SW 1271 (cell line): ENCODE results near the gene SAP130.

Source experiments
- DNase-seq, 2 experiments: peaks; one replicate each; lab custom pipeline; 2025; lab: John Stamatoyannopoulos, UW

SAP130 gene

DNA sequence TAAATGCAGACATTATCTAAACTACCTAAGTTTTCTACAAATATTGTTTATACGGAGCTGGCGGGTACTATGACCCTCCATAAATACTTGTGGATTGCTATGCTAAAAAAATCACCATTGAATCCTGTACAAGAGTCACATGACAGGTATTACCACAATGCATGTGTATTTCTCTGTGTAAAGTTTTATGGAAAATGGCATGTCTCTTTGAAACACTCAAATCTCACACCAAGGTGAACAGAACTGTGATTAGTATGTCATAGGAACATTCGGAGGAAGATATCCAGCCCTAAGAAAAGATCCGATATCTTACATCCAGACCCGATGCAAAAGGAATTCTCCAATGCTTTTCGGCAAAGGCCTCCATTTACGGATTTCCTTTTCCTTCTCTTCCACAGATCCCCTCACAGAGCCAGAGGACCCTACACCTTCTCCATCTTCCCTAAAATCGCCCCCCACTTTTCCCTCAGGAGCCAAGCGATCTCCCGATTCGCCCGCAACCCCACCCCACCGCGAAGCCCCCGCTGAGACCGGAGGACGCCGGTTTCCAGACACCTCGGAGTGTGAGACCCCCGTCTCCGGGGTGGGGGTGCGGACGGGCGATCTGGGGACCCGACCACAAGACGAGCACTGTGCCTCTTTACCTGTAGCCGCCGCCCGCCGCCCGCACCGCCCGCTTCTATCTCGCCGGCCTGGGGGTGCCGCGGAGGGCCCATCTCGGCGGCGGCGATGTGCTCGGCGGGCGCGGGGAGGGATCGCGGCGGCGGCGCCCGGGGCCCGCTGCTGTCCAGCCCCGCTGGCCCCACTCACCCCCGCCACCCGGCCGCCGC, 1.2 kb downstream of the SAP130 start:
- no peak for DNase-seq

DNA sequence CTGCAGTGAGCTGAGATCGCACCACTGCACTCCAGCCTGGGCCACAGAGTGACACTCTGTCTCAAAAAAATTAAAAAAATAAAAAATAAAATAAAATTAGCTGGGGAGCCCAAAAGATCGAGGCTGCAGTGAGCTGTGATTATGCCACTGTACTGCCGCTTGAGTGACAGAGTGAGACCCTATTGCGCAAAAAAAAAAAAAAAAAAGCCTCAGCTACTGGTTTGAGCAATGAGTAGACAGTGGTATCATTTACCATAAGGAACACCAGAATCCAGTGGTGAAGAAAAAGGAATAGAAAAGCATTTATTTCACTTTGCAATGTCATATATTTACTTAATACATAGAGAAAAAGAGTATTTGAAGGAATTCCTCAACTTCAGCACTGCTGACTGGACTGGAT, 3.0 kb downstream of the SAP130 start:
- DNase-seq, result no peak

DNA sequence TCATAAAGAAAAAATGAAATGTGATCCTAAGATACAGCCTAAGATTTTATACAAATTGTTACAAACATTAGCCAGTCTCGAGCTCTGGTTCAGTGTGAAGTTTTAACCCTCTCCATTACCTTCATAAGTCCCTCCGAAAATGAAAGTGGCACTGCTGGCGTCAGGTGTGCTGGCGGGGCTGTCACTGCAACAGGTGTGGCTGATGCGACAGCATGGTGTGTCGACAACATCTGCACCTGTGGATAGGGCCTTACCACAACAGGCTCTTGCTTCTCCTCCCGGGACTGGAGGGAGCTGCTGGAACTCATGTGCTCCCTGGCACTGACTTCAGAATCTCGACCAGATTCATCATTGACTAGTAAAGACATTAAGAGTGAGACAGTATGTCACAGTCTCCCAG, 10.3 kb downstream of the SAP130 start:
- no peak for DNase-seq

DNA sequence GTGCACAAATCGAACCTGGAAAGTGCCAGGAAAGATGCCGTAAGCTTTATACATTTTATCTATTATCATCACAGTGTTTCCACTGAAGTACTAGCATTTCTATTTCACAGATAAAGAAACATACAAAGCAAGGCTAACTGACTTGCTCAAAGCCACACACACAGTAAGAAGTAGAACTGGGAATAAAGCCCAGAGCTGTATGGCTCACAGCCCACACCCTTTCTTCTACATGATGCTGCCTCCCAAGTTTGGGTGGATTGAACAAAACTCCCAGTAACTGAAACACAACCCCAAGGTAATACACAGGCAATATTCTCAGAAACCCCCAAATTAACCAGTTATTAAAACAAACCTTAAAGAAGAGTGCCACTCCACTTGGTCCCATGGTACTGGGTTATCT, 11.2 kb downstream of the SAP130 start:
- DNase-seq, result no peak

DNA sequence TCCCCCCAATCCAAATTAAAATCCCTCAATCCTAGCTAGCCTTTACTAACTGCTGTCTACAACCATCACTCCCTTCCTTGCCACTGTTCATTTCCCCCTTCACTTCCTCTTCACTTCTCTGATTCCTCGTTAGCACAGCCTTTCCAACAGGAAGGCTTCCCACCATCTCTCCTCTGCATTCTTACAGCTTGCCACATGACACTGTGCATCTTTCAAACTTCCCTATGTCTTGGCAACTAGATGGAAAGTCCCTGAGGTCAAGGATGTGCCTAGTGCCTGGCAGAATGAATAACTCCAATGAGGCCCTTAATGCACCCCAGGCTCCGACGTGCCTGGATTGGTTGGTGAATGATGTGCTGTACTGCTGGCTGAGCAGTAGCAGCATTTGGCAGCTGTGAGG, 15.2 kb downstream of the SAP130 start:
- no peak for DNase-seq

DNA sequence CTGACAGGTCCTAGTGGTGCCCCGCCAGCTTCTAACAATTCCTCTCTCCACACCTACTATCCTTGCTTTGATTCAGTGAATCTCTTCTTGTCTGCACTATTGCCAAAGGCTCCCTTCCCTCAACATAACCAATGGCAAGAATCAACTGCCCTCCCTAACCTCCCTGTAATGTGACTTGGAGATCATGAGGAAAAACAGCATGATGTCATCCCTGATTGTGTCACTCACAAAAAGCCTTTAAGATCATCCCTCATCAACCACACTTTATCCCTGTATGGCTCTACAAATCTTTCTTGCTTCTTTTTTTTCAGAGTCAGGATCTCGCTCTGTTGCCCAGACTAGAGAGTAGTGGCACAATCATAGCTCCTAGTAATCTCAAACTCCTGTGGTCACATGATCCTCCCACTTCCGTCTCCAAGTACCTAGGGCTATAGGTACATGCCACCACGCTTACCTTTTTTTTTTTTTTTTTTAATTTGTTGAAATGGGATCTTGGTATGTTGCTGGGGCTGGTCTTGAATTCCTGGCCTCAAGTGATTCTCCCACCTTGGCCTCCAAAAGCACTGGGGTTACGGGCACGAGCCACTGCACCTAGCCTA, 19.7 kb downstream of the SAP130 start:
- no peak for DNase-seq

DNA sequence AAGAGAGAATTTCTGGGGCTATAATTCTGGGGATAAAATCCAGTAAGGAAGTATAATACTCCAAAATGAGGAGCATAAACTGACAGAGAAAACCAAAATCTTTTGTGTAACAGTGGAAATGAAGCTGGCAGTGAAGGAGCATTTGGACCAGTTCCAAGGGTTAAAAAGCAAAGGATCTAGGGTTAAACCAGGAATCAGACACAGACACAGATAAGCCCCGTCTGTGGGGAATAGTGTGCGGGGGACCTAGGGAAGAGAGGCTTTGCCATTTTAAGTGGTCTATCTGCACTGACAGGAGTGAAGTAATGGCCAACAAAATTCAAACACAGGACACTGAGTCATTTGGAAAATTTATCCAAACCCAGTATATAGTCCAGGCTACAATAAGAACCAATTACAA, 23.4 kb downstream of the SAP130 start:
- no peak for DNase-seq

DNA sequence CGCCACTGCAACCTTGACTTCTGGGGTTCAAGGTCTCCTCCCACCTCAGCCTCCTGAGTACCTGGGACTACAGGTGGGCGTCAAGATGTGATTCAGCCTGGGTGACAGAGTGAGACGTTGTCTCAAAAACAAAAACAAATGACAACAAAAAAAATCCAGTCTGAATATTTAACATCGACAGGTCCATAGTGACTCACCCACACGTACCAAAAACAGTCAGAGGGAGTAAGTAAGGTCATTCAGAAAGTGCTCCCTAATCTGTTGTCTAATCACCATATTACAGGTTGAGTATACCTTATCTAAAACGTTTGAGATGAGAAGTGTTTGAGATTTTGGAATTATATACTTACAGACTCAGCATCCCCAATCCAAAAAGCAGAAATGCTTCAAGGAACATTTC, 24.4 kb downstream of the SAP130 start:
- no peak for DNase-seq

DNA sequence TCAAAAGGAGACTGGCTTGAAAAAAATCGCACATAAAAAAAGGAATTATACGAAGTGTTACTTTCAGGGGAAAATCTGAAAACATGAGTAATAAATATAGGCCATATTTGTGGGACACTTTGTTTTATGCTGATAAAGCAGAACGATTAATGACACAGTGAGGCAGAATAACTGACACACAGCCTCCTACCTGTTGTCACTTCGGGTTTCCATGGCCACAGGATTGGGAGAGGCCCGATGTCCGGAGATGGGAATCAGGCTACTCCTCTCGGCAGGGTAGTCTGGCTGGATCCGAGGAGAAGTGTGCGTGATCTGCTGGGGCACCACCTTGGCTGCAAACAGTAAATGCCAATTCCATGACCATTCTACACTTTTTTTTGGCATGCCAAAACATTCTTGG, 31.7 kb downstream of the SAP130 start:
- DNase-seq, result no peak

DNA sequence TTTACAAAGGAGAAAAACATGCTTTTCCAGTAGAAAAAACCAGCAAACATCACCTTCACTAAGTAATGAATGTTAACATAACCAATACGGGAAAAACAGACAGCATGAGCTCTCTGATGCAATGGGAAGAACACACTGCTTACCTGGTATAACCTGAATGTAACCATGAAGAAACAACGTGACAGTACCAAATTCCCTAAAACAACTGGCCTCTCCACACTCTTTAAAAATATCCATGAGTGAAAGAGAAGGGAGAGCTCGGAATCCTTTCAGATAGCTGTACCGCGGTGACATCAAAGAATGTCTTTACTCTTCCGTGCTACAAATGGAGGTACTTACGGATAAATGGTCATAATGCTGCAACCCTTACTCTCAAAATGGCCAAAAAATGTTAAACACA, 32.1 kb downstream of the SAP130 start:
- no peak for DNase-seq

DNA sequence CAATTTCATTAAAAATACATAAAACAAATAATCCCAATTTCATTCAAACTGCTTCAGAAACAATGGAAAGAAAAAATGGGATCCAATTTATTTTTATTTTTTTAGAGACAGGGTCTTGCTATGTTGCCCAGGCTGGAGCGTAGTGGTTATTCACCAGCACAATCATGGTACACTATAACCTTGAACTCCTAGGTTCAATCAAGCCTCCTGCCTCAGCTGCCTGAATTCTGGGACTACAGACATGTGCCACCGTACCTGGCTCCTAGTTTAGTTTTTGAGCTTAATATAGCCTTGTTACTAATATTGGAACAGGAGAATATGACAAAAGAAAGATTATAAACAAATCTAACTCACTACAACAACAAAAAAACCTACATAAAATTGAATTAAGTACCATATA, 34.2 kb downstream of the SAP130 start:
- DNase-seq, result no peak

DNA sequence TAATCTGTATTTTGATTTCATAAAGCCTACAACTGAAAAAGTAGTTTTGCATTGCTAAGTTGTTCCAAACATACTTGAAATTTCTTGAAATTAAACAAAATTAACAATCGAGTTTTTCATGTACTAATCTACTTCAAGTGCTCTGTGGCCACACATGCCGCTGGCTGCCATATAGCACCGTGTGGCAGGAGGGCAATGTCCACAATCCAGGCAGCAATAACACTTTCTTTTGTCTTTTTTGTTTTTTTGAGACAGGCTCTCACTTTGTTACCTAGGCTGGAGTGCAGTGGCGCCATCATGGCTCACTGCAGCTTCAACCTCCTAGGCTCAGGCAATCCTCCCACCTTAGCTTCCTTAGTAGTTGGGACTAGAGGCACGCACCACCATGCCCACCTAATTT, 36.1 kb downstream of the SAP130 start:
- DNase-seq, result no peak

DNA sequence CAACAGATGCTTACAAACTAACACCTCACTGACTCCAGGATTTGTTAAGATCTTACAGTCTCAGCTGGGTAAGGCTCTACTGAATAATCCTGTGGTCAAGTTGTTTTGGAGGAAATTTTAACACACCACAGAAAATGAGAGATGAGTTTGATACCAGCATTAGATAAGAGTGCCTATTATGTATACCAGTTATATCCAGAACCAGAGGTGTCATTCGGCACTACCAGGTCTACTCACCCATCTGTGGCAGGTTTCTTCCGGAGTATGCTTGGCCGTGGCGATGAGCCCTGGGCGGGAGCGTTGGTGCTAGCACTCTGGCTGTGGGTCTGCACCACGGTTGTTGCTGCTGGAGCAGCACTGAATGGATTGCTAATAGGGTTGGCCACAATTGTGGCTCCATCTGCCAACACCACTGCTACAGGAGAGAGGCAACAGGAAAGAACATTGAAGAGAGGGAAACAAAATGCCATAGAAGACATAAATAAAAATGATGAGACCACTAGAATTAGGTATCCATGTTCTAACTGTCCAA, 41.2 kb downstream of the SAP130 start:
- no peak for DNase-seq

DNA sequence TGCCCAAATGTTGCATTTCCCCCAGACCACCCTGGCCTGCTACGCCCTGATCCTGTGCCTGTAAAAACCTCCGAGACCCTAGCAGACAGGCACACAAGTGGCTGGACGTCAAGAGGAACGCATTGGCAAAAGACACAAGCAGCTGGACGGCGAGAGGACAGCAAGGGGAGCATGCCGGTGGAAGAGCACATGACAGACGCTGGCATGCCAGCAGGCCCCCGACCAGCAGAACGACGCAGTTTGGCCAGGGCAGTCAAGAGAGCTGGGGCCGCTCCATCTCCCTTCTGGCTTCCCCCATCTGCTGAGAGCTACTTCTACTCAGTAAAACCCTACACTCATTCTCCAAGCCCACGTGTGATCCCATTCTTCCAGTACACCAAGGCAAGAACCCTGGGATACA, 42.1 kb downstream of the SAP130 start:
- no peak for DNase-seq

DNA sequence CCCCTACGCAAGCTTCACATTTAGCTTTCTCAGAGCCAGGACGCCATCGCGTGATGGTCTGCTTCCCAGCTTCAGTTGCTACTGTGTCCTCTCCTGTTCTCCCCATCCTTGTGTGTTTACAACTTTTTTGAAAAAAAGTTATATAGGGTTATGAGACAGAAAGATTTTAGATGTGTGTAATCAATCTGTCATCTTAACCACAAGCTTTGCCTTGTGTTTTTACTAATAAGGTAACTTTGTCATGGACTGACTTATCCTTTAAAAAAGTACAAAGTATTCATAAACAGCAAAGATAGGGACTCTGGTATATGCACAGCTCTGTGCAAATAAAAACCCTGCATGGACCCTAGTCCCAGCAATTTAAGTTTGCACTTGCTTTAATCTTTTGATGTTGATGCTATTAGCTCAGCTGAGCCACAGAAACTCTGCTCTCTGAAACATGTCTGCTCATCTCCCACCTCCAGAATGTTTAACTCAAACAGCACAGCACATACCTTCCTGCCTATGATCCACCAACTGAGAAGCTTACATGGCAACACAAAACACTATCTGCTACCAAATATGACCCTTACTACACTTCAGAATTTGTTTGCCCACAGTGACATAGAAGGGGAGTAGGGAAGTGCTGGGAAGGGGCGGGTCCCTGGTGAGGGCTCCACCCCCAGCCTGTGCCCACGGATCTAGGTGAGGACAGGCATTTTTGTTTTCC, 42.7 kb downstream of the SAP130 start:
- DNase-seq, result no peak

DNA sequence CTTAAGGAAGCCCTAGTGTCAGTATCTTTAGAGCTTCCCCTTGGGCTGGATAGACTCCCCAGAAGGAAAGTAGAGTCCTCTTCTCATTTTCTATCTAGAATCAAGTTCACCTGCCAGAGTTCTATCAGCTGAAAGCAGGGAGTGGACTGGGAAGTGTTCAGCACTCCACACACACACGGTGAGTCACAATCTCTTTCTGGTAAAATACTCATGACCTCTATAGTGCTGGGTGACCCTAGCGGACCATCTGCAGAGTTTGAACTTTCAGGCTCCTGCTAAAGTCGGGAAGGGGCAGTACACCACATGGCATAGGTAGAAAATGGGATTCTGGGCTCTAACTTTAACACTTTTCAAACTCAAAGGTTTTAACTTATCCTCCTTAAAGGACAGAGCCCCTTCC, 43.3 kb downstream of the SAP130 start:
- DNase-seq, result no peak

DNA sequence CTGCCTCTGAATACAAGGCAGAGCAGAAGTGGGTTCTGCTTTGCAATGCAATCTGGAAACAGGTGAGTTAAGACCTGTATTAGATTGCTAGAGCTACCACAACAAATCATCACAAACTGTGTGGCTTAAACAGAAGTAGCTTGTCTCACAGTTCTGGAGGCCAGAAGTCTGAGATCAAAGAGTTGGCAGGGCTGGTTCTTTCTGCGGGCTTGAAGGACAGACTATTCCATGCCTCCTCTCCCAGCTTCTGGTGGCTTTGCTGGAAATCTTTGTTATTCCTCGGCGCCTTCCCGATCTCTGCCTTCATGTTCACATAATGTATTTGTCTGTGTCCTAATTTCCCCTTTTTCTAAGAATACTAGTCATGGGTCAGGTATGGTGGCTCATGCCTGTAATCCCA, 58.4 kb downstream of the SAP130 start:
- DNase-seq, result no peak

DNA sequence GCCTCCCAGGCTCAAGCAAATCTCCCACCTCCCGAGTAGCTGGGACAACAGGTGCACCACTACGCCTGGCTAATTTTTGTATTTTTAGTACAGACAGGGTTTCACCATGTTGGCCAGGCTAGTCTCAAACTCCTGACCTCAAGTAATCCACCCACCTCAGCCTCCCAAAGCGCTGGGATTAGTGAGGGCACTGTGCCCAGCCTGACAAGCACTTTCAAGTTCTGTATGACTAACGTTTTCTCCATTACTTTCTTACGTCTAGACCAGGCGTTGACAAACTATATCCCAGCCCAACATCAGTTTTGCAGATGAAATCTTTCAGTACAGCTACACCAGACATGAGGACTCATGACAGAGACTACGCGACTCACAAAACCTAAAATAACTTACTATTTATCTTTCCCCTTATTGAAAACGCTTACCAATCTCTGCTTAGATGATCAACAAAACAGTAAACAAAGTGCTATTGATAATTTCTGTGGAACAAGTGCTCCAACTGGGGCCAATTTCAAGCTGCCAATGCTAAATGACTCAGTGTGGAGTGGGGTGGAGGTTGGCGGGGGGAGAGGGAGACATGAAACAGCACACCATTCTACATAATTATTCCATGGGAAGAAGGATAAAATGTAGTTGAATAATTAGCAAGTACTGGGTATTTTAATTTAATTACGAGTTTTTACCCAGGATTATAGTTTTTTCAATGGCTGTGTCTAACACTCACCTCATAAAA, 59.1 kb downstream of the SAP130 start:
- no peak for DNase-seq

DNA sequence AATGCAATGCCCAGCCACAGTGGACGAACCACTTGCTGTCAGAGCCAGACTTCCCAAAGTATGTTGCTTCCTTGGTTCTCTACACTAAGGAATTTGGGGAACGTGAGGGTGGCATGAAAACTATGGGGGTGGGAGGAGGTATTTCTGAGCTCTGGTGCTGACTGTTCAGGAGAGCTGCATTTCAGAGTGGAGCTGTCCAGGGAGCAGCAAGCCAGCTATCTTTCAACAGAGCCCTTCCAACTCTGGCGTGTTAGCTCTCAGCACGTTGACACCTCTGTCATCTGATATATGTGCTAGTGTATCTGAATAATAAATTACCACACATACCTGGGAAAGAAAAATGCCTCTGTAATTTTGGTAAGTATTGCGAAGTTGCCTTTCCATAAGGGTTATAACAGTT, 66.1 kb downstream of the SAP130 start:
- no peak for DNase-seq

DNA sequence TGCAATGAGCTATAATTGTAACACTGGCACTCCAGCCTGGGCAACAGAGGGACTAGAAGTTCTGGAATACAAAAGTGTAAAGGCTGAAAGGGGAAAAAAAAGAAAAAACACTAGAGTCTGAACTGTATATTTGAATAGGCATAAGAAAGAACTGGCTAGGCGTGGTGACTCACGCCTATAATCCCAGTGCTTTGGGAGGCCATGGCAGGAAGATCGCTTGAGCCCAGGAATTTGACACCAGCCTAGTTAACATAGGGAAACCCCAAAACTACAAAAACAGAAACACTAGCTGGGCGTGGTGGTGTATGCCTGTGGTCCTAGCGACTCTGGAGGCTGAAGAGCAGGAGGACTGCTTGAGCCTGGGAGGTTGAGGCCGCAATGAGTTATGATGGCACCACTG, 70.6 kb downstream of the SAP130 start:
- DNase-seq, result no peak

DNA sequence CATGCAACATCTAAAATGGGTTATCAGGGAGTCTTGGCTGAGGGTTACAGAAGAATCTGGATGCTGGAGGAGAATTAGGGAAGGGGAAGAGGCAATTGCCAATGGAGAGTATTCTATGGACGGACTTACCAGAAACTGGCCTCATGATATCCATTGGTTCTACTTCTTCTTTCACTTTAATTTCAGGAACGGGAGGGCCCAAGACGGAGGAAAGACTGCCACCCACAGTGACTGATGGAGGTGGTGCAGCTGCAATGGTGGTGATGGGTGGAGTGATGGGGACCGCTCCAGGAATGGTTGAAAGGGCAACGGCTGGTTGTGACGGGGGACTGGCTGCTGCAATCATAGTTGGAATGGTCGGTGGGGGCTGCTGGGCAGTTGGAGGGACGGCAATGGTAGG, 73.0 kb downstream of the SAP130 start:
- no peak for DNase-seq

DNA sequence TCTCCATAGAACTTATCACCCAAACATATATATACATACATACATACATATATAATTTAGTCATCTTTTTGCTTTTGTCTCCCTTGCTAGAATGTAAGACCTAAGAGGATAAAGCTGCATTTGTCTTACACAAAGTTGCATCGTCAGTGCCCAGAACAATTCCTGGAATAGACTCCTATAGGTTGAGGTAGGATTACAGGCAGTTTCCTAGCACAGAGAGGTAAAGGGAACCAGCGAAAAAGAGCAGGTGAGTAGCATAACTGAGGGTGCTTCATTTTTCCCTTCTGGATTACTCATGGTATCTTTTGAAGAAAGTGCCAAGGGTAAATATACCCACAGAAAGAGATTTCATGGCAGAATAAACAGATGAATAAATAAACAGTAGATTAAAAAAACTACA, 74.0 kb downstream of the SAP130 start:
- DNase-seq, result no peak
